Neural progenitor cell (in vitro differentiated cells): ENCODE results near the gene JPH3. TPM values are rescaled to one million over a fixed set of nuclear protein-coding genes. Genes with fewer than 3 reads are reported as not detected.
A peak's percentile ranks its signal among the peaks of the same experiment; 100 is the strongest.

Experiments used
- DNase-seq: peaks from one replicate; pipeline ENCODE4 v3.0.0-alpha.2; 2016; ENCODE audit warnings: low spot score
- H2AFZ ChIP-seq: fragments of 200-600 bp; sonication (generic); replicated peaks from 2 replicates; pipeline ENCODE4 v1.6.1; 2016; ENCODE audit warnings: antibody characterized with exemption
- H3F3A ChIP-seq: fragments of 200-600 bp; sonication (generic); 2 replicates; pipeline ENCODE4 v1.6.1; 2016; ENCODE audit warnings: antibody characterized with exemption, low read depth
- H3K27ac ChIP-seq: fragments of 200-600 bp; sonication (generic); 2 replicates; pipeline ENCODE4 v1.5.1; 2016; ENCODE audit warnings: mild to moderate bottlenecking
- H3K27me3 ChIP-seq: fragments of 200-600 bp; sonication (generic); 2 replicates; pipeline ENCODE4 v1.6.1; 2016; ENCODE audit warnings: mild to moderate bottlenecking, moderate library complexity
- H3K36me3 ChIP-seq: fragments of 200-600 bp; sonication (generic); 2 replicates; pipeline ENCODE4 v1.5.1; 2016
- H3K4me1 ChIP-seq: fragments of 200-600 bp; sonication (generic); 2 replicates; pipeline ENCODE4 v1.6.1; 2016; ENCODE audit warnings: mixed run types
- H3K4me2 ChIP-seq: fragments of 200-600 bp; sonication (generic); 2 replicates; pipeline ENCODE4 v1.6.1; 2016
- H3K4me3 ChIP-seq: fragments of 200-600 bp; sonication (generic); 2 replicates; pipeline ENCODE4 v1.5.1; 2016
- H3K79me2 ChIP-seq: fragments of 200-600 bp; sonication (generic); 2 replicates; pipeline ENCODE4 v1.6.1; 2016; ENCODE audit warnings: low read depth
- H3K9ac ChIP-seq: fragments of 200-600 bp; sonication (generic); 2 replicates; pipeline ENCODE4 v1.6.1; 2016
- H3K9me3 ChIP-seq: fragments of 200-600 bp; sonication (generic); 2 replicates; pipeline ENCODE4 v1.5.1; 2016; ENCODE audit warnings: low read depth
- H4K20me1 ChIP-seq: fragments of 200-600 bp; sonication (generic); 2 replicates; pipeline ENCODE4 v1.6.1; 2016; ENCODE audit warnings: low read depth
- H3K27ac Mint-ChIP-seq: 3 replicates; pipeline ENCODE4 v1.8.0; 2021; ENCODE audit warnings: mixed read lengths
- H3K27me3 Mint-ChIP-seq: 2 replicates; pipeline ENCODE4 v1.8.0; 2022; ENCODE audit warnings: low read depth, mild to moderate bottlenecking, inconsistent platforms, moderate library complexity, mixed read lengths; ENCODE audit not compliant: insufficient read depth
- H3K36me3 Mint-ChIP-seq: 3 replicates; pipeline ENCODE4 v1.8.0; 2021; ENCODE audit warnings: mixed read lengths
- H3K4me1 Mint-ChIP-seq: 3 replicates; pipeline ENCODE4 v1.8.0; 2021; ENCODE audit warnings: mixed read lengths
- H3K4me3 Mint-ChIP-seq: 3 replicates; pipeline ENCODE4 v1.8.0; 2021; ENCODE audit warnings: mild to moderate bottlenecking, moderate library complexity, mixed read lengths
- H3K9me3 Mint-ChIP-seq: 3 replicates; pipeline ENCODE4 v1.8.0; 2020; ENCODE audit warnings: mixed read lengths
- CTCF ChIP-seq: fragments of 200-600 bp; sonication (generic); IDR thresholded peaks from 2 replicates; pipeline ENCODE4 v1.5.1; 2017; ENCODE audit warnings: antibody characterized with exemption, mild to moderate bottlenecking
- EZH2 ChIP-seq: fragments of 200-600 bp; sonication (generic); IDR thresholded peaks from 2 replicates; pipeline ENCODE4 v1.6.1; 2017; ENCODE audit warnings: antibody characterized with exemption, mild to moderate bottlenecking, moderate library complexity
- EZH2phosphoT487 ChIP-seq: fragments of 200-600 bp; sonication (generic); IDR thresholded peaks from 2 replicates; pipeline ENCODE4 v1.6.1; 2017; ENCODE audit warnings: antibody characterized with exemption
- total RNA-seq: library from RNA; depleted of rRNA; stranded (reverse); fragments of >200 nt; gene quantifications from 2 replicates; pipeline ENCODE4 v1.2.3, GENCODE V29; 2015; ENCODE audit warnings: low replicate concordance

Gene JPH3
- total RNA-seq, 1 donor from 2014 or later, result 7.1 TPM

GRCh38 chr16:87618216-87618615 lies 15.9 kb downstream of the JPH3 start:
- Histone ChIP-seq H3K4me2 (no peak overlapping the region), H3K36me3 (no peaks in the 10 kb centered on the region), H3K4me3 (no peak overlapping the region), H3K27ac (no peak overlapping the region), H3K27me3 (no peaks in the 10 kb centered on the region), H3K9ac (no peak overlapping the region), H2AFZ (no peak overlapping the region), H3K79me2 (no peaks in the 10 kb centered on the region), H3F3A (no peaks in the 10 kb centered on the region), H3K9me3 (no peaks in the 10 kb centered on the region), H3K4me1 (peaks cover 7% of the 10 kb centered on the region), H4K20me1 (peaks cover 35% of the 10 kb centered on the region)
- Mint-ChIP-seq H3K9me3 (no peaks in the 10 kb centered on the region), H3K27ac (no peak overlapping the region), H3K27me3 (peaks cover 4% of the 10 kb centered on the region), H3K36me3 (no peaks in the 10 kb centered on the region), H3K4me3 (no peak overlapping the region), H3K4me1 (peaks cover 2% of the 10 kb centered on the region)
- no peak for DNase-seq
- TF ChIP-seq EZH2 (no peak), EZH2phosphoT487 (no peak), CTCF (no peak)

GRCh38 chr16:87619360-87620200 lies 17.3 kb downstream of the JPH3 start:
- H3K4me3 Mint-ChIP-seq, result no peak overlapping the region
- no peaks in the 10 kb centered on the region for H3K36me3 Mint-ChIP-seq
- H3K27ac ChIP-seq, result no peak overlapping the region
- peaks cover 2% of the 10 kb centered on the region for H3K4me1 Mint-ChIP-seq
- peaks cover 7% of the 10 kb centered on the region for H3K4me1 ChIP-seq
- no peak overlapping the region for H3K4me2 ChIP-seq
- TF ChIP-seq EZH2phosphoT487 (no peak), EZH2 (no peak), CTCF (no peak)
- peaks cover 35% of the 10 kb centered on the region for H4K20me1 ChIP-seq
- H3K9me3 Mint-ChIP-seq, result no peaks in the 10 kb centered on the region
- no peak overlapping the region for H2AFZ ChIP-seq
- H3K4me3 ChIP-seq, result no peak overlapping the region
- no peak overlapping the region for H3K9ac ChIP-seq
- no peaks in the 10 kb centered on the region for H3K79me2 ChIP-seq
- no peaks in the 10 kb centered on the region for H3K9me3 ChIP-seq
- H3K36me3 ChIP-seq, result no peaks in the 10 kb centered on the region
- H3K27me3 ChIP-seq, result no peaks in the 10 kb centered on the region
- no peak for DNase-seq
- no peaks in the 10 kb centered on the region for H3F3A ChIP-seq
- H3K27ac Mint-ChIP-seq, result no peak overlapping the region
- peaks cover 4% of the 10 kb centered on the region for H3K27me3 Mint-ChIP-seq

DNA sequence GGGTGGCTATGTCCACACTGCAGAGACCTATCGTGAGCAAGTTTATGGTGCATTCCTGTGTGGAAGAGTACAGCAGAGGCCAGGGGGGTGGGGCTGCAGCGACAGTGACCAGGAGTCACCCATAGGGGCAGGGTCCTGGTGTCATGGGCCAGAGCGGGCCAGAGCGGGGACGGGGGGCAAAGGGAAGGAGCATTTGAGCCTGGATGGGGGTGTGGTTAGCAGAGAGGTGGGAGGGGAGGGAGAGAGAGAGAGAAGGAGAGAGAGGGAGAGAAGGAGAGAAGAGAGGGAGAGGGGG lies 17.8 kb downstream of the JPH3 start:
- Histone ChIP-seq H3K27ac (no peak overlapping the region), H3F3A (no peaks in the 10 kb centered on the region), H4K20me1 (peaks cover 35% of the 10 kb centered on the region), H3K27me3 (no peaks in the 10 kb centered on the region), H3K9me3 (no peaks in the 10 kb centered on the region), H3K4me2 (no peak overlapping the region), H3K4me1 (peaks cover 7% of the 10 kb centered on the region), H3K36me3 (no peaks in the 10 kb centered on the region), H2AFZ (no peak overlapping the region), H3K9ac (no peak overlapping the region), H3K79me2 (no peaks in the 10 kb centered on the region), H3K4me3 (no peak overlapping the region)
- no peaks in the 10 kb centered on the region for H3K9me3 Mint-ChIP-seq
- H3K4me1 Mint-ChIP-seq, result peaks cover 2% of the 10 kb centered on the region
- DNase-seq, result peak; percentile 38
- H3K27ac Mint-ChIP-seq, result no peak overlapping the region
- no peak overlapping the region for H3K4me3 Mint-ChIP-seq
- H3K36me3 Mint-ChIP-seq, result no peaks in the 10 kb centered on the region
- H3K27me3 Mint-ChIP-seq, result peaks cover 4% of the 10 kb centered on the region
- TF ChIP-seq CTCF, result peak; percentile 31
- TF ChIP-seq EZH2, result no peak
